Neural progenitor cell (in vitro differentiated cells): ENCODE measurements around the gene CCNYL1.

Experiments used
- EZH2 ChIP-seq: fragments of 200-600 bp; sonication (generic); IDR thresholded peaks from 2 replicates; pipeline ENCODE4 v1.6.1; 2017; ENCODE audit warnings: antibody characterized with exemption, mild to moderate bottlenecking, moderate library complexity
- EZH2phosphoT487 ChIP-seq: fragments of 200-600 bp; sonication (generic); IDR thresholded peaks from 2 replicates; pipeline ENCODE4 v1.6.1; 2017; ENCODE audit warnings: antibody characterized with exemption
- TF ChIP-seq, protein P1 (sequence below): fragments of 200-600 bp; sonication (generic); IDR thresholded peaks from 2 replicates; pipeline ENCODE4 v1.5.1; 2017; ENCODE audit warnings: antibody characterized with exemption, mild to moderate bottlenecking

DNA sequence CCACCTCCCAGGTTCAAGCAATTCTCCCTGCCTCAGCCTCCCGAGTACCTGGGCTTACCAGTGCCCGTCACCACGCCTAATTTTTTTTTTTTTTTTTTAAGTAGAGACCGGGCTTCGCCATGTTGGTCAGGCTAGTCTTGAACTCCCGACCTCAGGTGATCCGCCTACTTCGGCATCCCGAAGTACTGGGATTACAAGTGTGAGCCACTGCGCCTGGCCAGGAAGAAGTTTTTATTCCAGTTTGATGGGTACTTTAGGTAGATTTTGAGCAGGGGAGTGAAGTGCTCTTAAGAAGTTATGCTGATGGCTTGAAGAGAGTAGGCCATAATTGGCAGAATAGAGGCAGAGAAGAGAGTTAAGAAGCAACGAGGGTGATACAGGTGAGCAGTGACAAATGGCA is 33.0 kb downstream of the CCNYL1 start:
- TF ChIP-seq, protein P1, sequence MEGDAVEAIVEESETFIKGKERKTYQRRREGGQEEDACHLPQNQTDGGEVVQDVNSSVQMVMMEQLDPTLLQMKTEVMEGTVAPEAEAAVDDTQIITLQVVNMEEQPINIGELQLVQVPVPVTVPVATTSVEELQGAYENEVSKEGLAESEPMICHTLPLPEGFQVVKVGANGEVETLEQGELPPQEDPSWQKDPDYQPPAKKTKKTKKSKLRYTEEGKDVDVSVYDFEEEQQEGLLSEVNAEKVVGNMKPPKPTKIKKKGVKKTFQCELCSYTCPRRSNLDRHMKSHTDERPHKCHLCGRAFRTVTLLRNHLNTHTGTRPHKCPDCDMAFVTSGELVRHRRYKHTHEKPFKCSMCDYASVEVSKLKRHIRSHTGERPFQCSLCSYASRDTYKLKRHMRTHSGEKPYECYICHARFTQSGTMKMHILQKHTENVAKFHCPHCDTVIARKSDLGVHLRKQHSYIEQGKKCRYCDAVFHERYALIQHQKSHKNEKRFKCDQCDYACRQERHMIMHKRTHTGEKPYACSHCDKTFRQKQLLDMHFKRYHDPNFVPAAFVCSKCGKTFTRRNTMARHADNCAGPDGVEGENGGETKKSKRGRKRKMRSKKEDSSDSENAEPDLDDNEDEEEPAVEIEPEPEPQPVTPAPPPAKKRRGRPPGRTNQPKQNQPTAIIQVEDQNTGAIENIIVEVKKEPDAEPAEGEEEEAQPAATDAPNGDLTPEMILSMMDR = no peak
- TF ChIP-seq EZH2 (no peak), EZH2phosphoT487 (no peak)
